ENCODE results near the gene CNPY1.
"Not testable (repeated sequence)": the region's sequence is repeated elsewhere in the genome, so short reads cannot be mapped to it uniquely, and the experiment has no call there.

CNPY1 gene

GRCh38 chr7:155546449-155546848 is at the start of gene CNPY1:
Gene CNPY1 (minus strand): TSS chr7:155546559. CDS start chr7:155545929, 630 bp downstream.
- DNase-seq (ENCODE audit: low spot score) = not testable (repeated sequence)

DNA sequence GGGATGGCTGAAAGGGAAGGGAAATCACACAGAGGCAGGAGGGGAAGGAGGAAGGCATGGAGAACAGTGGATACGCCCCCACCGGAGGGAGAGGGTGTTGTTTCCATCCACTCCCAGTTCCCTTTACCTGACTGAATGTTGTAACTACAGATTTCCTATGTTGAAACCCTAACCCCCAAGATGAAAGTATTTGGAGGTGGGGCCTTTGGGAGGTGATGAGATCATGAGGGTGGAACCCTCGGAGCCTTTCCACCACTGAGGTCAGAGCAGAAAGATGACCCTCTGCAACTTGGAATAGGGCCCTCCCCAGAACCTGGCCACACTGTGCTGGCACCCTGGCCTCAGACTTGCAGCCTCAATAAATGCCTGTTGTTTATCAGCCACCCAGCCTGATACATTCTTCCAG is 48.6 kb upstream of the CNPY1 start:
- DNase-seq (ENCODE audit: low spot score) = no peak

DNA sequence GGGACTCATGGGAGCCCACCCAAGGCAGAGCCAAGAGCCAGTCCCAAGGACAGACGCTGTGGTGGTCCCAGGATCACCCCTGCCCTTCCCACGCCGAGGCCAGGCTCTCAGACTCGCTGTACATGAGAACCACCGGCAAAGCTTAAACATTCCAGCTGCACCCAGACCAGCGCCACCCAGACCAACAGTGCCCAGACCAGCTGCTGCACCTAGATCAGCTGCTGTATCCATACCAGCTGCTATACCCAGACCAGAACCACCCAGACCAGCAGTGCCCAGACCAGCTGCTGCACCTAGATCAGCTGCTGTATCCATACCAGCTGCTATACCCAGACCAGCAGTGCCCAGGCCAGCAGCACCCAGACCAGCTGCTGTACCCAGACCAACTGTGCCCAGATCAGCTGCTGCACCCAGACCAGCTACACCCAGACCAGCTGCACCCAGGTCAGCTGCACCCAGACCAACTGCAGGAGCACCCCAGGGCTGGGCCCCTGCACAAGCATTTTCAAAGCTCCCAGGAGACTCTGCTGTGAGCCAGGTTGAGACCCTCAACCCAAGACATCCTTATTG is 47.9 kb upstream of the CNPY1 start:
- no peak for DNase-seq (ENCODE audit: low spot score)

DNA sequence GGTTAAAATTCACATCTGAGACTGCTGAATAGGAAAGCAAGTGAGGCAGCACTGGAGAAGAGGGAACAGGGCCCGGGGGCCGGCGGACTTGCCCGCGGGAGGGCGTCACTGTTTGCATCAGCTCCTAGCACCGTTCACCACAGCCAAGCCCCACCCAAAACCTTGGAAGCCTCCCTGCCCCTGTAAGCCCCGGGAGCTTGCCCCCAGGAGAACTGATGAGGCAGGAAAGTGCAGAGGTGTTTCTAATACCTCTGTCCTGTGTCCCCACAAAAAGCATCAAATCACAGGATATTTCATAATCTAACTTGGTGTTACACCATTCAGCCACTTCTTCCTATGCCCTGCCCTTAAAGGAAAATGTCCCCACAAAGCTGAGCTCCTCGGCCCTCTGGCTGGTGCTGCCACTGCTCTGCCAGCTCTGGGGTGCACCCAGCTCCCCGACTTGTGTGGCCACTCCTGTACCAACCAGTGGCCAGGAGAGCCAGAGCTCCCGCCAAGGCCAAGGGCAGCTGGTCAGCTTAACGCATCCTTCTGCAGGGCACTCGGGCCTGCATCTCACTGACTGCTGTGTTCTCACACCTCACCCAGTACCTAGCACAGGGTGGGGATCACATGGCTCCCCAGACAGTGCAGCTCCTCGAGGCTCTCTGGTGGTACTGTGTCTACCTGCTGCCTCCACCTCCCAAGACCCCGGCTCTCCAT is 47.3 kb upstream of the CNPY1 start:
- DNase-seq (ENCODE audit: low spot score) = no peak

- no peak for DNase-seq (ENCODE audit: low spot score)
Measured at GRCh38 chr7:155591055-155591775, 44.9 kb upstream of the CNPY1 start.

DNA sequence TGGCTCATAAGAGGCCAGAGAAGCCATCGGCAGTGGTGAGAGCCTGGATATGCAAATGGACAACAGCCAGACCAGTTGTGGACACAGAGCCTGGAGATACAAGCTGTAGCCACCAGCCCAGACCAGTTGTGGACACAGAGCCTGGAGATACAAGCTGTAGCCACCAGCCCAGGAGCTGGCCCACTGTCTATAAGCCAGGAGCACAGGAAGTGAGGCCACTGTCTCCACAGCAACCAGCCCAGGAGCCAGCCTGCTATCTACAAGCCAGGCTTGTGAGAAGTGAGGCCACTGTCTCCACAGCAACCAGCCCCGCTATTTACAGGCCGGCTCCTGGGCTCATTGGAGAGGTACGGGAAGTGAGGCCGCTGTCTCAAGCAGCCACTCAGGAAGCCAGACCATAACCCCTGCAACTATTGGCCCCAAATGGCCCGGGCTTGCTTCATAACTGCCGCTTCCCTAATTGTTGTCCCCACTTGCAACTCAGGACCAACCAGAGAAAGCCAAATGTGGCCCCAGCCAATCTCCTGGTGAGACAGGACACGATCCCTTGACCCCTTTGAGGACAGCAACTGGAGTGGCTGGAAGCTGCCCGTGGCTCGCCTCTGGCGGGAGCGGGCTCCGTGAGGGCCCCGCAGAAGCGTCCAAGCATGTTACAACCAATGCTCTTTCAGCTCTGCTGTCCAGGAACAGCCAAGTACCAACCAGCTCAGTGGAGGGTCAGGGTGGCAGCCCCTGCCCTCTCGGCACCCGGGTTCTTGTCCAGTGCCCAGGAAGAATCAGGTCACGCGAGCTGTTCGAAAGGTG is 44.1 kb upstream of the CNPY1 start:
- DNase-seq (ENCODE audit: low spot score) = peak; percentile 67

DNA sequence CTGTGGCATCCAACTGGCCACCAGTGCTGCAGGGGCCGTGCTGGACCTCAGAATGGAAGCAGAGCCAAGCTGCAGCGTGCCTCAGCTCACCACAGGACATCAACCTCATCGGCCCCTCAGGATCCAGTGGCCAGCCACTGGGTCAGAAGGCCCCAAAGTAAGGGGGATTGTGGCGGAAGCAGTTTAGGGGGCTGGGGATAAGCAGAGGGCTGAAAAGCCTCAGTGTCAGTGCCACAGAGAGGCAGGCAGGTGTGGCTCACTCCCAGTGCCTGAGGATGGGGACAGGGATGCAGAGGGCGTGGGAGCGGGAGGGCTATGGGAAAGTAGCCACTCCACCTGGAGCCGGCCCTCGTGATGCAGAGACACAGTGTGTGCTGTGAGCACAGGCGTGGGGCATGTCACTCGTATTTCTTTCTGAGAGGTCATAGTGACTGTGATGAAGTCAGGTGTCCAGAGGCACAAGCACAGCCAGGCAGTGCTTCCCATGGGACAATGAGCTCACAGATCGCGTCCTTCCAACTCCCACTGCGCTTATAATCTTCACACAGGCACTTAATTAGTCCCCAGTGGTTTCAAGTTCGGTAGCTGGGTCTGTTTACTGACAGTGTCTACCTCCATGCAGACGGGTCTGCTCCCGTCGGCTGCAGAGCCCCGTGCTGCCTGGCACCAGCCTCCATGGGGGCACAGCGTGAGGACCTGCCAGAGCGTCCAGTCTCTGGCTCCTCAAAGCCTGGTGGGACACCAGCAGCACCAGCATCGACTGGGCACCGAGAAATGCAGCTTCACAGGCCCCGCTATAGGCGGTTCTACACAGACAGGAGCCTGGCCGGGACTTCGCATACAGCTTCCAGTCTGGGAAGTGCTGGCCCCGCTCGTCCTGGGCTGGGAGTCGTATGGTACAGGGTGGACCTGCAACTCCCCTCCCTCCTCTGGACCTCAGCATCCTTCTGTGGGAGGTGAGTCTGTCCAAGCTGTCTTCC is 42.9 kb upstream of the CNPY1 start:
- DNase-seq (ENCODE audit: low spot score) = no peak

DNA sequence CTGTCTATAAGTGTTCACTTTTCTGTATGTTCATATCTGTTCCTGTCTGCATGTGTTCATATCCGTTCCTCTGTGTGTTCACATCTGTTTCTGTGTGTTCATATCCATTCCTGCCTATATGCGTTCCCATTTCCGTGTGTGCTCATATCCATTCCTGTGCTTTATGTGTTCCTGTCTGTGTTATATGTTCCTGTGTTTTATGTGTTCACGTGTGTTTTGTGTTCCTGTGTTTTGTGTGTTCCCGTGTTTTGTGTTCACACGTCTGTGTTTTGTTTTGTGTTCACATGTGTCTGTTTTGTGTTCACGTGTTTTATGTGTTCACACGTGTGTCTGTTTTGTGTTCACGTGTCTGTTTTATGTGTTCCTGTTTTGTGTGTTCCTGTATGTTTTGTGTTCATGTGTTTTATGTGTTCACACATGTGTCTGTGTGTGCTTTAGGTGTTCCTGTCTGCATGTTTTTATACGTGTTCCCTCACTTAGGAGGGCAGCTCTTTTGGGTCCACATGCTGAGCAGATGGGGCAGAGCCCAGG is 42.2 kb upstream of the CNPY1 start:
- DNase-seq (ENCODE audit: low spot score) = no peak

DNA sequence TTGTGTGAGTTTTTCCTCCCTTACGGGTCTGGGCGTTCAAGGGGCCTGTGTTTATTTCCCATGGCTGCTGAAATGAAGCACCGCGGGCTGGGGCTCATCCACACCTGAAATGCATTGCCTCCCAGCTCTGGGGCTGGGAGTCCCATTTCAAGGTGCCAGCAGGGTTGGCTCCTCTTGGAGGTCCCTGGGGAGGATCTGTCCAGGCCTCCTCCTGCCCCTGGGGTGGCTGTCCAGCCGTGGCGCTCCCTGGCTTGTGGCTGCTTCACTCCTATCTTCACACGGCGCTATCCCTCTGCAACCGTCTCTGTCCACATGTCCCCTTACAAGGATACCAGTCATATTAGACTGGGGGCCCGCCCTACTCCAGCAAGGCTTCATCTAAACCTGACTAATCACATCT is 41.1 kb upstream of the CNPY1 start:
- no peak for DNase-seq (ENCODE audit: low spot score)

DNA sequence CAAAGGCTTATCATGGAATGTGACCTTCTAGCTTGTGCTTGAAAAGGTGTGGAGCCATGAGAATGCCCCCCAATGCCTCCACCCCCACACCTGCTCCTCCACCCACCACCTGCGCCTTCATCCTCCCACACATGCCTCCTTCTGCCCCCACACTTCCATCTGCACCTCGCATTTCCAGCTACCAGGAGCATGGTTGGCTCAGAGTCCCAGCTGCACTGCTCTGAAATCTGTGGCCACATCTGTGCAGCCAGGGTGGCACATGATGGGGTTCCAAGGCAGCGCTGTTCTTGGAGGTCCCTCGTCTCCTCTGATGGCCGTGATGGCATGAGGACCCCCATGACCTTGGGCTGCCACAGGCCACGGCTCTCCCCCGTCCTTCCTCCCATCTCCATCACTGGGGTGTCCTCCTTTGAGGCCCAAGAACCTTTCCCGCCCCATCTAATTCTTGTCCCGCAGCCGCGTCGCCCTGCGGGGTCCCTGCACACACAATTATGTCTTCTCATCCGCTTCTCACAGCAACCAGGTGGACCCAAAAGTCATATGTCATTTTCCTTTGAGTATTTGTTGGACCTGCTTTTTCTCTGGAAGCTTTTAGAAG is 40.6 kb upstream of the CNPY1 start:
- no peak for DNase-seq (ENCODE audit: low spot score)

DNA sequence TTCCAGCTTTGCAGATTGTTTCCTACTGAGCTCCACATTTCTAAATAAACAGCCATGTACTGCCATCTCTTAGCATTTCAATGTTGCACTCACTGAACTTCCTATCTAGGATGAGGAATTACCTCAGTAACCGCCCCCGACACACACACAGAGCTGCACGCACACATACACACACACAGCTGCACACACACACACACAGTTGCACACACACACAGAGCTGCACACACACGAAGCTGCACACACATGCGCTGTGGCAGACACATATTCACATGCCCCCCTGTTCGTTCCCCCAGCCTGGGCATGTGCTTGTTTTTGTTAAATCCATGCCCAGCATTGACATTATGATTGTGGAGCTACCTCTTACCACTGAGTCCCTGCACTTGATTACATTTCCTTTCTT is 39.6 kb upstream of the CNPY1 start:
- no peak for DNase-seq (ENCODE audit: low spot score)

- DNase-seq (ENCODE audit: low spot score) = no peak
Measured at GRCh38 chr7:155585532-155585895, 39.2 kb upstream of the CNPY1 start.

DNA sequence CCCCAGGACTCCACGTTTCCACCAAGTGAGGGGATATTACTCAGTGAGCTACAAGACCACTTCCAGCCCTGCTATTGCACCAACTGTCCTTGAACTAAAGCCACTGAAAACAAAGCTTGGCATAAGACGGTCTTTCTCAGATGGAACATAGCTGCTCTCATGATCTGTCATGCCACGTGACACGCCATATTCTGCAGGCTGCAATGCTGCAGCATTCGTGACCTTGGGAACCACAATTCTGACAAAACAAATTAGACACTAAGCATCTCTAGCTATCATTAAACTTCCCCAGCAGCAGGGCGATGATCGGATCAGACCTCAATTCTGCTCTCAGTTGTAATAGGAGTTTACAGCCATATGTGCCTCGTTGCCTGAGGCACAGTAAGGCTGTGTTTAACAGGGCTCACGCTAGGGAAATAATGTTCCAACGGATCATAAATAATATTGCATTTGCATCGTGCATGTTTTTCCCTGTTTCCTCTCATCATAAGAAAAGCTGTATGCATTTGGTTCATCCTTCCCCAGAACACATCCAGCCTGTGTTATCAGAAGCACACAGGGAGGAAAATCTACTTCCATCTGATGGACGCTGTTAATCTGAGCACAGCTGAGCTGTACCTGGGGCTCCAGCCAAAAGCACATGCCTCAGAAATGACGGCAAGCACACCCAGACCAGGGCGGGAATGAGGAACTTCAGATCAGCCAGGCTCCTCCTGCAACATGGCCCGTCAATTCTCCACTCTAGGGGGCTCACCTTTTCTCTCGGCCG is 38.6 kb upstream of the CNPY1 start:
- DNase-seq (ENCODE audit: low spot score) = no peak

- no peak for DNase-seq (ENCODE audit: low spot score)
Measured at GRCh38 chr7:155584261-155584660, 37.9 kb upstream of the CNPY1 start.

- no peak for DNase-seq (ENCODE audit: low spot score)
Measured at GRCh38 chr7:155583636-155584035, 37.3 kb upstream of the CNPY1 start.

GRCh38 chr7:155581954-155582353 is 35.6 kb upstream of the CNPY1 start:
- DNase-seq (ENCODE audit: low spot score) = no peak

- DNase-seq (ENCODE audit: low spot score) = no peak
Measured at GRCh38 chr7:155581107-155581830, 34.9 kb upstream of the CNPY1 start.

DNA sequence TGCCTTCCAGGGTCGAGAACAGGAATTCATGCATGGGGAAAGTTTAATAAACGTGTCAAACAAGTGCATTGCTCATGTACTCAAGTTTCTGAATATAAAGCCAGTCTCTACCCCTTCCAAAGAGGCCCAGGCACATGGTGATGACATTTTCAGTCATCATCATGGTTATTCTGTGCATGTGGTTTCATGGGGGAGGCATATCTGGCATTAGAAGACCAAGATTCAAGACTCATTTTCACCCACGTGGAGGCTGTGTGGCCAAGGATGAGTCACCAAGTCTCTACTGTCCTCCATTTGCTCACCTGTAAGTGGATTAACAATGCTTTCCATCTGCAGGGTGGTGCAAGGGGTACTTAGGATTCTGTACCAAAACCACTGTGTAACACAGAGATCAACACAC is 34.0 kb upstream of the CNPY1 start:
- no peak for DNase-seq (ENCODE audit: low spot score)

GRCh38 chr7:155579565-155579964 is 33.2 kb upstream of the CNPY1 start:
- DNase-seq (ENCODE audit: low spot score) = no peak
